Measurements from ENCODE around the gene CHSY1. TPM values are rescaled to one million over a fixed set of nuclear protein-coding genes. Genes with fewer than 3 reads are reported as not detected.
A peak's percentile ranks its signal among the peaks of the same experiment; 100 is the strongest.

The CHSY1 gene
- polyA plus RNA-seq, 1 experiment = 49.2 TPM

- Histone ChIP-seq H3K4me3 (ENCODE audit: low read depth, low read length) (no peak overlapping the region), H3K27me3 (ENCODE audit: control insufficient read depth, insufficient read depth, low read length) (no peaks in the 10 kb centered on the region), H3K27ac (ENCODE audit: low read depth, low read length) (no peak overlapping the region), H3K9me3 (ENCODE audit: control insufficient read depth, insufficient read depth, low read length) (no peaks in the 10 kb centered on the region; the same call in 1 of the 2 replicates)
- POLR2A ChIA-PET = interaction anchor here (0.7 kb wide), 1 partner anchor 39 kb away, joined by 4 read pairs; the partner anchor contains the start of gene SNRPA1
- DNase-seq (ENCODE audit: low read depth, low spot score) = no peak
- TF ChIP-seq CTCF (IDR thresholded peaks at IDR 0.05; ENCODE audit: low read depth, low read length) = no peak
- CTCF ChIA-PET = interaction anchor here (1.4 to 4.5 kb wide), 6 partner anchors 166 to 247 kb away, joined by 4 to 39 read pairs (median 6); no protein-coding TSS in a partner anchor
Measured at GRCh38 chr15:101255615-101256241, 3.9 kb upstream of the CHSY1 start.

GRCh38 chr15:101255051-101255395 lies 3.2 kb upstream of the CHSY1 start:
- ChIA-PET POLR2A (no interaction called here), CTCF (interaction anchor here (1.6 to 4.5 kb wide), 5 partner anchors 165 to 241 kb away, joined by 4 to 39 read pairs (median 6); no protein-coding TSS in a partner anchor)
- H3K27ac ChIP-seq (ENCODE audit: low read depth, low read length) = no peak overlapping the region
- no peak for DNase-seq (ENCODE audit: low read depth, low spot score)
- no peaks in the 10 kb centered on the region; the same call in 1 of the 2 replicates for H3K9me3 ChIP-seq (ENCODE audit: control insufficient read depth, insufficient read depth, low read length)
- TF ChIP-seq CTCF (IDR thresholded peaks at IDR 0.05; ENCODE audit: low read depth, low read length) = no peak
- no peak overlapping the region for H3K4me3 ChIP-seq (ENCODE audit: low read depth, low read length)
- no peaks in the 10 kb centered on the region for H3K27me3 ChIP-seq (ENCODE audit: control insufficient read depth, insufficient read depth, low read length)

- CTCF ChIA-PET = interaction anchor here (1.6 to 4.5 kb wide), 6 partner anchors 165 to 246 kb away, joined by 4 to 39 read pairs (median 8); no protein-coding TSS in a partner anchor
- peak overlapping the region; percentile 11 for H3K27ac ChIP-seq (ENCODE audit: low read depth, low read length)
- no peaks in the 10 kb centered on the region; the same call in 1 of the 2 replicates for H3K9me3 ChIP-seq (ENCODE audit: control insufficient read depth, insufficient read depth, low read length)
- no peaks in the 10 kb centered on the region for H3K27me3 ChIP-seq (ENCODE audit: control insufficient read depth, insufficient read depth, low read length)
- no peak overlapping the region for H3K4me3 ChIP-seq (ENCODE audit: low read depth, low read length)
- POLR2A ChIA-PET = no interaction called here
- TF ChIP-seq CTCF (IDR thresholded peaks at IDR 0.05; ENCODE audit: low read depth, low read length) = no peak
- DNase-seq (ENCODE audit: low read depth, low spot score) = no peak
Measured at GRCh38 chr15:101254157-101255050, 2.6 kb upstream of the CHSY1 start.

- Histone ChIP-seq H3K27ac (ENCODE audit: low read depth, low read length) (peak overlapping the region; percentile 65), H3K9me3 (ENCODE audit: control insufficient read depth, insufficient read depth, low read length) (no peaks in the 10 kb centered on the region; the same call in 1 of the 2 replicates), H3K4me3 (ENCODE audit: low read depth, low read length) (peak overlapping the region; percentile 72), H3K27me3 (ENCODE audit: control insufficient read depth, insufficient read depth, low read length) (no peaks in the 10 kb centered on the region)
- POLR2A ChIA-PET = interaction anchor here (1.1 to 2.1 kb wide), 4 partner anchors 48 to 229 kb away, joined by 5 to 16 read pairs (median 7); no protein-coding TSS in a partner anchor
- no peak for TF ChIP-seq CTCF (IDR thresholded peaks at IDR 0.05; ENCODE audit: low read depth, low read length)
- DNase-seq (ENCODE audit: low read depth, low spot score) = no peak
- CTCF ChIA-PET = interaction anchor here (3.3 to 4.5 kb wide), 2 partner anchors 237 to 245 kb away, joined by 11 to 39 read pairs; no protein-coding TSS in a partner anchor
Measured at GRCh38 chr15:101252836-101253235, 988 bp upstream of the CHSY1 start.
